WTC11 (cell line): ENCODE data around the gene CAPN13.

Experiments
- CREB1 ChIP-seq: sonication (generic); formaldehyde crosslinking; IDR thresholded peaks from 2 replicates; pipeline ENCODE4 v1.8.0; 2023; ENCODE audit warnings: mild to moderate bottlenecking, missing genetic modification reagents
- E2F5 ChIP-seq: sonication (generic); formaldehyde crosslinking; IDR thresholded peaks from 2 replicates; pipeline ENCODE4 v1.8.1; 2022; ENCODE audit warnings: mild to moderate bottlenecking, moderate library complexity, missing genetic modification reagents
- IRF1 ChIP-seq: sonication (generic); formaldehyde crosslinking; IDR thresholded peaks from 2 replicates; pipeline ENCODE4 v1.8.0; 2023; ENCODE audit warnings: missing genetic modification reagents
- MLX ChIP-seq: sonication (generic); formaldehyde crosslinking; IDR thresholded peaks from 2 replicates; pipeline ENCODE4 v1.8.1; 2023; ENCODE audit warnings: mild to moderate bottlenecking, missing genetic modification reagents, moderate library complexity
- TF ChIP-seq, protein P1 (sequence below): fragments of 200-600 bp; IDR thresholded peaks from 2 replicates; pipeline ENCODE4 v1.8.0; 2022; ENCODE audit warnings: antibody characterized with exemption
- TF ChIP-seq, protein P2 (sequence below): sonication (generic); formaldehyde crosslinking; IDR thresholded peaks from 2 replicates; pipeline ENCODE4 v1.8.0; 2022; ENCODE audit warnings: mild to moderate bottlenecking, missing genetic modification reagents

- TF ChIP-seq, protein P1, sequence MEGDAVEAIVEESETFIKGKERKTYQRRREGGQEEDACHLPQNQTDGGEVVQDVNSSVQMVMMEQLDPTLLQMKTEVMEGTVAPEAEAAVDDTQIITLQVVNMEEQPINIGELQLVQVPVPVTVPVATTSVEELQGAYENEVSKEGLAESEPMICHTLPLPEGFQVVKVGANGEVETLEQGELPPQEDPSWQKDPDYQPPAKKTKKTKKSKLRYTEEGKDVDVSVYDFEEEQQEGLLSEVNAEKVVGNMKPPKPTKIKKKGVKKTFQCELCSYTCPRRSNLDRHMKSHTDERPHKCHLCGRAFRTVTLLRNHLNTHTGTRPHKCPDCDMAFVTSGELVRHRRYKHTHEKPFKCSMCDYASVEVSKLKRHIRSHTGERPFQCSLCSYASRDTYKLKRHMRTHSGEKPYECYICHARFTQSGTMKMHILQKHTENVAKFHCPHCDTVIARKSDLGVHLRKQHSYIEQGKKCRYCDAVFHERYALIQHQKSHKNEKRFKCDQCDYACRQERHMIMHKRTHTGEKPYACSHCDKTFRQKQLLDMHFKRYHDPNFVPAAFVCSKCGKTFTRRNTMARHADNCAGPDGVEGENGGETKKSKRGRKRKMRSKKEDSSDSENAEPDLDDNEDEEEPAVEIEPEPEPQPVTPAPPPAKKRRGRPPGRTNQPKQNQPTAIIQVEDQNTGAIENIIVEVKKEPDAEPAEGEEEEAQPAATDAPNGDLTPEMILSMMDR, result no peak
- no peak for TF ChIP-seq IRF1 (CRISPR knock-in tag)
- no peak for TF ChIP-seq MLX
- TF ChIP-seq, protein P2, sequence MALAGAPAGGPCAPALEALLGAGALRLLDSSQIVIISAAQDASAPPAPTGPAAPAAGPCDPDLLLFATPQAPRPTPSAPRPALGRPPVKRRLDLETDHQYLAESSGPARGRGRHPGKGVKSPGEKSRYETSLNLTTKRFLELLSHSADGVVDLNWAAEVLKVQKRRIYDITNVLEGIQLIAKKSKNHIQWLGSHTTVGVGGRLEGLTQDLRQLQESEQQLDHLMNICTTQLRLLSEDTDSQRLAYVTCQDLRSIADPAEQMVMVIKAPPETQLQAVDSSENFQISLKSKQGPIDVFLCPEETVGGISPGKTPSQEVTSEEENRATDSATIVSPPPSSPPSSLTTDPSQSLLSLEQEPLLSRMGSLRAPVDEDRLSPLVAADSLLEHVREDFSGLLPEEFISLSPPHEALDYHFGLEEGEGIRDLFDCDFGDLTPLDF, result no peak
- TF ChIP-seq CREB1, result no peak
- TF ChIP-seq E2F5 (CRISPR knock-in tag), result no peak
These were observed 44.0 kb downstream of the CAPN13 start for GRCh38 chr2:30763151-30763660.
